ENCODE data around the gene RRP36.

DNA sequence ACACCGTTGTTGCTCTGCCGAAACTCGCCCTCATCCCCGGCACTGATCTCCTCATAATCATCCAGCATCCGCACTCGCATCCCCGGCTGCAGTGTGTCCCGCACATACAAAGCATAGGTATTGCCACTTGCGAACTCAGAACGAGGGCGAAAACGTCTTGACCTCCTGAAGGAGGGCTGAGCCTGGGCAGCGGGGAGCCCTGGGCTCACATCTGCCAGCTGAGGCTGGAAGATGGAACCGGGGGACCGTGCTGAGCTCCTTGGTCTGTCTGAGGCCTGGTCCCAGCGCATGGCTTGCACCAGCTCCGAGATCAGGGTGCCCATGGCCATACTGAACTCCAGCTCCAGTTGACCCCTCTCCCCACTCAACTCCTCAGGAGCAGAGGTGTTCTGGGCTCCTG, 29.6 kb downstream of the RRP36 start:
- TF ChIP-seq, protein P1, sequence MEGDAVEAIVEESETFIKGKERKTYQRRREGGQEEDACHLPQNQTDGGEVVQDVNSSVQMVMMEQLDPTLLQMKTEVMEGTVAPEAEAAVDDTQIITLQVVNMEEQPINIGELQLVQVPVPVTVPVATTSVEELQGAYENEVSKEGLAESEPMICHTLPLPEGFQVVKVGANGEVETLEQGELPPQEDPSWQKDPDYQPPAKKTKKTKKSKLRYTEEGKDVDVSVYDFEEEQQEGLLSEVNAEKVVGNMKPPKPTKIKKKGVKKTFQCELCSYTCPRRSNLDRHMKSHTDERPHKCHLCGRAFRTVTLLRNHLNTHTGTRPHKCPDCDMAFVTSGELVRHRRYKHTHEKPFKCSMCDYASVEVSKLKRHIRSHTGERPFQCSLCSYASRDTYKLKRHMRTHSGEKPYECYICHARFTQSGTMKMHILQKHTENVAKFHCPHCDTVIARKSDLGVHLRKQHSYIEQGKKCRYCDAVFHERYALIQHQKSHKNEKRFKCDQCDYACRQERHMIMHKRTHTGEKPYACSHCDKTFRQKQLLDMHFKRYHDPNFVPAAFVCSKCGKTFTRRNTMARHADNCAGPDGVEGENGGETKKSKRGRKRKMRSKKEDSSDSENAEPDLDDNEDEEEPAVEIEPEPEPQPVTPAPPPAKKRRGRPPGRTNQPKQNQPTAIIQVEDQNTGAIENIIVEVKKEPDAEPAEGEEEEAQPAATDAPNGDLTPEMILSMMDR (IDR thresholded peaks at IDR 0.05; ENCODE audit: low read length) = no peak
- no peak for TF ChIP-seq EZH2 (IDR thresholded peaks at IDR 0.05; ENCODE audit: borderline replicate concordance, low read length)

Data from OCI-LY1 (cell line).